GM21526 (cell line): ENCODE measurements around the gene PARP14.
"Not testable (repeated sequence)": the region's sequence is repeated elsewhere in the genome, so short reads cannot be mapped to it uniquely, and the experiment has no call there.

ENCODE experiments used
- ATAC-seq: cut with Tn5 transposase; IDR thresholded peaks from one replicate; pipeline ENCODE4 v1.9.1; 2021; ENCODE audit warnings: moderate library complexity; ENCODE audit not compliant: unreplicated experiment, low FRiP score

Gene PARP14

GRCh38 chr3:122678506-122678905 is 2.1 kb upstream of the PARP14 start:
- no peak for ATAC-seq

- ATAC-seq, result no peak
Observed at GRCh38 chr3:122679085-122679881, 1.4 kb upstream of the PARP14 start.

- ATAC-seq, result no peak
Observed at GRCh38 chr3:122679882-122680474, 661 bp upstream of the PARP14 start.

- no peak for ATAC-seq
Observed at GRCh38 chr3:122681284-122681973, 790 bp downstream of the PARP14 start.

GRCh38 chr3:122681974-122682409 is 1.4 kb downstream of the PARP14 start:
- no peak for ATAC-seq

DNA sequence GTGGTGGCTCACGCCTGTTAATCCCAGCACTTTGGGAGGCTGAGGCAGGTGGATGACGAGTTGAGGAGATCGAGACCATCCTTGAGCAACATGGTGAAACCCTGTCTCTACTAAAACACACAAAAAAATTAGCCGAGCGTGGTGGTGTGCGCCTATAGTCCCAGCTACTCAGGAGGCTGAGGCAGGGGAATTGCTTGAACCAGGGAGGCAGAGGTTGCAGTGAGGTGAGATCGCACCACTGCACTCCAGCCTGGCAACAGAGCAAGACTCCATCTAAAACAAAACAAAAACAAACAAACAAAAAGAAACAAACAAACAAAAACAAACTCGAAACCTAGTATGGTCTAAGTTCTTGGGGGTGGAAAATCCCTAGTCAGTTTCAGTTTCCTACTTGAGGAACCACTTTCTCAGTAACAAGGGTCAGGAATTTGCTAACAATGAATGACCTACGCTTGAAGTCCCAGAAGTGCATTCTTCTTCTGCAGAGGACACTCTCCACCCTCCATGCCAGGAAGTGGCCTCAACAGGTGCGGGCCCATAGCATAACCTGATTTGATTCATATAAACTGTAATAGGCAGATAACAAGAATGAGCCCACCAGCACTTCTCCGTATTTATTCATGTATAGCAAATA is 2.3 kb downstream of the PARP14 start:
- not testable (repeated sequence) for ATAC-seq

- no peak for ATAC-seq
Observed at GRCh38 chr3:122687298-122687697, 6.7 kb downstream of the PARP14 start.

DNA sequence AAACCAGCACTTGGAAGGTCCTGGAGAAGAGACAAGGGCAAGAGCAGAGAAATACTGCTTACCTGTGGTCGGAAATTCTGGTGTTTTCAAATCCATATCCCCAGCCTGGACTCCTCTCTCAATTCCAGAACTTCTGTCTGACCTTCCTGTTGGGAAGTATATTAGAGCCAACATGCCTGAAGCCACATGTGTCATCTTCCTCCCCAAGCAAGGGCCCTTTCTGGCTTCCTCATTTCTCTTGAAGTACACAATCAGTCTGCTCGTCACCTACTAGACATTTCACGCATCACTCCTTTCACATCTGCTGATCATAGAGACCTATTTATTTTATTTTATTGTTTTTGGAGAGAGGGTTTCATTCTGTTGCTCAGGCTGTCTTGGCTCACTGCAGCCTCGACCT is 8.4 kb downstream of the PARP14 start:
- ATAC-seq, result no peak

- ATAC-seq, result no peak
Observed at GRCh38 chr3:122689587-122689986, 8.9 kb downstream of the PARP14 start.

DNA sequence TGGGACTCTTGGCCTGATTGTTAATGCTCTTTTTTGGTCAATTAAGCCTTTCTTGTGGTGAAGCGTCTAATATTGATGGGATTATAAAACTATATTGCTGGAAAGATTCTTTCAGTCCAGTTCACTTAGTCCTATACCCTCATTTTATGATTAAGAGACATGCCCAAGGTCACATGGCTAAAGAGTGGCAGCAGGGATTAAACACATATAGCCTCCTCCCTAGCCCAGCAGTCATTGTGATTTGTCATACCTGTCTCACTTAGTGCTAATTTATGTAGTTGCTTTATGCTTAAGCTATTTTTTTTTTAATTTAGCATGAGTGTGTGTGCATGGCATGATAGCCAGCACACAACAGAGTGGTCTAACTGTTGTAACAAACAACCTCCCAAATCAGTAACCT is 9.5 kb downstream of the PARP14 start:
- no peak for ATAC-seq

- no peak for ATAC-seq
Observed at GRCh38 chr3:122691195-122691594, 10.6 kb downstream of the PARP14 start.

- no peak for ATAC-seq
Observed at GRCh38 chr3:122692674-122693073, 12.0 kb downstream of the PARP14 start.

GRCh38 chr3:122694966-122695365 is 14.3 kb downstream of the PARP14 start:
- ATAC-seq, result no peak

DNA sequence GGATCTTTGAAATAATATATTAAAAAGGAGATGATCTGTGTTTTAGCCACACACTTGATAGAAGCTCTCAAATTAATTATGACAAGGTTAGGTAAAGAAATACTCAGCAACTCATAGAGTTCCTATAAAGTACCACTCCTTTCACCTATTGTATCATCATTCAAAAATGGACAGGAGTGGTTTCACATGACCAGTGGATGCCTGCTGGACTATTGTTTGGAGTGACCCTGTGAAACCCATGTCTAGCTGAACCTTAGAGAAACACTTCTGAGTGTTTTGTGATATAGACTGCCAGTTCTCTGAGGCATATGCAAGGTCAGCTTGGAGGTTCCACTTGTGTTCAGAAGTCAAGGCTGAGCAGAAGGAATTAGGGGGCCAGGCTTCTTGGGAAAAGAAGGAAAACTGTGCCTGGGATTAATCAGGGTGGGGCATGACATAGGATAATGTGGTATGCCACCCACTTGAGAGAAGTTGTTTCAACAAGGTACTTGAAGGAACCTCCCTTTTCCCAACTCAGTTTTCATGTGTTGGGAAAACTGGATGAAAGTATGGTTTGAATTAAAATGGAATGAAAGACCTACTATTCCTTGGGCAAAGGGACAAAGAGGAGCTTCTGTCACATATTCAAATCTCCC is 15.4 kb downstream of the PARP14 start:
- ATAC-seq, result no peak

DNA sequence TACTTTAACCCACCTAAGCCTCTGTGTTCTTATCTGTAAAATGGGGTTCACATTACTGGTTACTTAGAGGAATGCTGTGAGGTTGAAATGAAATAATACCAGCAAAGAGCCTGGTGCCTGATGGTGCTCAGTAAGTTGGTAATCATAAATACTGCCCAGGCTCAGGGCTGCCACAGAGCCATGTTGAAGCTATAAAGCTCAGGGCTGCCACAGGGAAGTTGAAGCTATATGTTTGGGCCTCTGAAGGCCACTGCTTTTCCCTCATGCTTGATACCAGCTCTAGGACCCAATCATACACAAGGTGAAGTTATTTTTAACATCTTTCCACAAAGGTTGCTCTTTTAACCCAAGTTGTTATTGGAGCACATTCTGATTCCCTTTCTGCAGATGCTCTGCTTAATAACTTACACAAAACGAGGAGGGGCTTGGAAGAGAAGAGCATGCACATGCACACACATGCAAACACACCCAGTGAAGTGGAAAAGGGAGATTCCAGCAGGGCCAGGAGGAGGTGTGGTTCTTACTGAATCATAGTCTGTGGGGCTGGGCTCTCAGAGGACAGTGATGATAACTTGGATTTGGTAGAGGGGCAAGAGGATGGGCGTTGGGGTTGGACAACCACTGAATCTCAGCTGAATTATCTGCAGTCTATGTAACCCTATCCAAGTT is 17.4 kb downstream of the PARP14 start:
- peak; percentile 63 for ATAC-seq

DNA sequence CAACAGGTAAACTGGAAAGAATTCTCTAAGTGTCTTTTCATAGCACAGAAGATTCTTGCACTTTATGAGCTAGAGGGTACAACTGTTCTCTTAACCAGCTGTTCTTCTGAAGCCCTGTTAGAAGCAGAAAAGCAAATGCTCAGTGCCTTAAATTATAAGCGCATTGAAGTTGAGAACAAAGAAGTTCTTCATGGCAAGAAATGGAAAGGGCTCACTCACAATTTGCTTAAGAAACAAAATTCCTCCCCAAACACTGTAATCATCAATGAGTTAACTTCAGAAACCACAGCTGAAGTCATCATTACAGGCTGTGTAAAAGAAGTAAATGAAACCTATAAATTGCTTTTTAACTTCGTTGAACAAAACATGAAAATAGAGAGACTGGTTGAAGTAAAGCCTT is 19.6 kb downstream of the PARP14 start:
- no peak for ATAC-seq

- no peak for ATAC-seq
Observed at GRCh38 chr3:122705379-122705778, 24.7 kb downstream of the PARP14 start.

- not testable (repeated sequence) for ATAC-seq
Observed at GRCh38 chr3:122710616-122711251, 30.1 kb downstream of the PARP14 start.

- ATAC-seq, result no peak
Observed at GRCh38 chr3:122714273-122714672, 33.6 kb downstream of the PARP14 start.

- no peak for ATAC-seq
Observed at GRCh38 chr3:122716667-122717066, 36.0 kb downstream of the PARP14 start.
